Measurements from ENCODE around the gene CCDC190. TPM values are rescaled to one million over a fixed set of nuclear protein-coding genes. Genes with fewer than 3 reads are reported as not detected.

Gene CCDC190
- 2.3 and 5.5 TPM in 2 replicates for total RNA-seq

GRCh38 chr1:162861101-162861500 lies at the start of gene CCDC190:
Gene CCDC190, minus strand, starts transcription at chr1:162861175. Its CDS starts 1,529 bp downstream, at chr1:162859646.

Other genes starting within 250 kb of the CCDC190 start
- 65.0 and 66.8 TPM in 2 replicates for gene DDR2, start 228.7 kb downstream of the CCDC190 start, total RNA-seq
- gene HSD17B7, start 70.5 kb downstream of the CCDC190 start, total RNA-seq = 18.0 and 39.3 TPM in 2 replicates
- gene RGS4, start 208.2 kb upstream of the CCDC190 start, total RNA-seq = 140 and 418 TPM in 2 replicates